HCT116 (cell line): ENCODE results near the gene ZNF625. TPM values are rescaled to one million over a fixed set of nuclear protein-coding genes. Genes with fewer than 3 reads are reported as not detected.

Source experiments
- ATAC-seq: fragments of 200-7000 bp; cut with Tn5 transposase; 2 replicates; pipeline ENCODE4 v1.9.1; 2020; ENCODE audit warnings: mild to moderate bottlenecking, moderate library complexity
- BruUV-seq: library from RNA; stranded (reverse); fragments of 400-500 nt; replicated peaks from 2 replicates; lab custom pipeline; 2021; lab: Mats Ljungman, UMichigan
- CTCF ChIA-PET: fragments of 300-600 bp; sonication (Branson Sonifier 250); formaldehyde crosslinking; loops from one replicate; lab custom pipeline; 2021; ENCODE audit warnings: antibody characterized with exemption; lab: Charles Lee
- POLR2A ChIA-PET: fragments of 300-600, 350-600 bp; sonication (Branson Sonifier 250); formaldehyde crosslinking; loops from one replicate; lab custom pipeline; 2021; ENCODE audit warnings: antibody characterized with exemption; lab: Charles Lee
- RAD21 ChIA-PET, 2 experiments: fragments of 300-600 bp; sonication (Branson Sonifier 250); formaldehyde crosslinking; loops; one replicate each; lab custom pipeline; 2023; ENCODE audit warnings: low total read pairs in 2 of 2; ENCODE audit not compliant: uncharacterized antibody in 2 of 2, unreplicated experiment in 2 of 2, low non-redundant PET in 1 of 2; lab: Charles Lee
- DNase-seq: peaks from one replicate; pipeline ENCODE4 v3.0.0-alpha.2; 2010; ENCODE audit warnings: low read depth, low spot score
- H2AFZ ChIP-seq: fragments of 200-600 bp; shearing (Covaris generic), sonication (generic); 2 replicates; pipeline ENCODE4 v1.6.1; 2017; ENCODE audit warnings: low read depth, mixed run types, mixed read lengths, antibody characterized with exemption, low read length; ENCODE audit not compliant: poor library complexity, severe bottlenecking
- H3K27ac ChIP-seq: 2 replicates; pipeline ENCODE4 v1.5.1; 2012; ENCODE audit warnings: low read depth, low read length
- H3K27me3 ChIP-seq: fragments of 200-600 bp; sonication (generic); 2 replicates; pipeline ENCODE4 v1.6.1; 2016; ENCODE audit warnings: mixed run types, low read length, mixed read lengths; ENCODE audit not compliant: insufficient read depth
- H3K36me3 ChIP-seq, 2 experiments: fragments of 200-500 bp in 1 of 2; fragments of 200-600 bp in 1 of 2; sonication (Bioruptor generic) in 1 of 2; sonication (generic) in 1 of 2; 2 replicates each; pipeline versions ENCODE4 v1.5.1 to v1.6.1; 2014 to 2016; ENCODE audit warnings: low read length in 2 of 2, inconsistent platforms in 1 of 2, mixed read lengths in 1 of 2, mixed run types in 1 of 2; ENCODE audit not compliant: insufficient read depth in 2 of 2, control insufficient read depth in 1 of 2
- H3K4me1 ChIP-seq, 2 experiments: fragments of 200-600 bp in 1 of 2; sonication (generic) in 1 of 2; 2 replicates each; pipeline versions ENCODE4 v1.5.1 to v1.6.1; 2012 to 2017; ENCODE audit warnings: low read length in 2 of 2, inconsistent platforms in 1 of 2, mild to moderate bottlenecking in 1 of 2, mixed read lengths in 1 of 2, mixed run types in 1 of 2, moderate library complexity in 1 of 2; ENCODE audit not compliant: insufficient read depth in 2 of 2, control insufficient read depth in 1 of 2
- H3K4me2 ChIP-seq: fragments of 200-600 bp; sonication (generic); 2 replicates; pipeline ENCODE4 v1.6.1; 2017; ENCODE audit warnings: mixed run types, low read length, mixed read lengths
- H3K4me3 ChIP-seq, 2 experiments: fragments of 200-600 bp in 1 of 2; sonication (generic) in 1 of 2; replicated peaks in 1 of 2; 2 replicates each; pipeline ENCODE4 v1.5.1; 2011 to 2016; ENCODE audit warnings: low read length in 2 of 2, control low read depth in 1 of 2, low read depth in 1 of 2, mild to moderate bottlenecking in 1 of 2, mixed read lengths in 1 of 2, mixed run types in 1 of 2
- H3K79me2 ChIP-seq: fragments of 200-600 bp; sonication (generic); 2 replicates; pipeline ENCODE4 v1.6.1; 2017; ENCODE audit warnings: mild to moderate bottlenecking, mixed run types, low read length, moderate library complexity, mixed read lengths; ENCODE audit not compliant: insufficient read depth
- H3K9ac ChIP-seq: fragments of 200-600 bp; sonication (generic); 2 replicates; pipeline ENCODE4 v1.6.1; 2016; ENCODE audit warnings: low read length, mixed read lengths
- H3K9me2 ChIP-seq: fragments of 200-600 bp; sonication (generic), shearing (Covaris generic); 2 replicates; pipeline ENCODE4 v1.6.1; 2017; ENCODE audit warnings: mixed run types, mild to moderate bottlenecking, moderate library complexity; ENCODE audit not compliant: insufficient read depth
- H3K9me3 ChIP-seq, 2 experiments: fragments of 200-500 bp in 1 of 2; fragments of 200-600 bp in 1 of 2; sonication (Bioruptor generic) in 1 of 2; sonication (generic) in 1 of 2; 2 replicates each; pipeline ENCODE4 v1.6.1; 2014 to 2017; ENCODE audit warnings: low read length in 2 of 2, mixed read lengths in 2 of 2, inconsistent platforms in 1 of 2, low read depth in 1 of 2, mild to moderate bottlenecking in 1 of 2, mixed run types in 1 of 2, moderate library complexity in 1 of 2; ENCODE audit not compliant: control insufficient read depth in 1 of 2, insufficient read depth in 1 of 2
- H4K20me1 ChIP-seq: fragments of 200-600 bp; sonication (generic), shearing (Covaris generic); 2 replicates; pipeline ENCODE4 v1.6.1; 2017; ENCODE audit warnings: mixed run types, mild to moderate bottlenecking, moderate library complexity; ENCODE audit not compliant: insufficient read depth
- CTCF ChIP-seq, 3 experiments: fragments of 200-600 bp in 1 of 3; sonication (generic) in 1 of 3; IDR thresholded peaks in 2 of 3; conservative IDR thresholded peaks in 1 of 3; 2 replicates each; pipeline ENCODE4 v1.5.1; 2012 to 2017; ENCODE audit warnings: low read depth in 2 of 3, low read length in 2 of 3, antibody characterized with exemption in 1 of 3, borderline replicate concordance in 1 of 3, control low read depth in 1 of 3, mild to moderate bottlenecking in 1 of 3, mixed read lengths in 1 of 3, mixed run types in 1 of 3, moderate library complexity in 1 of 3; ENCODE audit not compliant: insufficient read depth in 1 of 3
- EGR1 ChIP-seq: IDR thresholded peaks from 2 replicates; pipeline ENCODE4 v1.6.1; 2012; ENCODE audit warnings: low read depth
- ELF1 ChIP-seq: IDR thresholded peaks from 2 replicates; pipeline ENCODE4 v1.6.1; 2012; ENCODE audit warnings: low read depth, borderline replicate concordance
- EZH2 ChIP-seq: fragments of 200-600 bp; sonication (generic); IDR thresholded peaks from 2 replicates; pipeline ENCODE4 v1.6.1; 2017; ENCODE audit warnings: antibody characterized with exemption, mixed run types
- EZH2phosphoT487 ChIP-seq: fragments of 200-600 bp; IDR thresholded peaks from 2 replicates; pipeline ENCODE4 v1.6.1; 2018; ENCODE audit warnings: antibody characterized with exemption, borderline replicate concordance
- JUND ChIP-seq: IDR thresholded peaks from 2 replicates; pipeline ENCODE4 v1.6.1; 2012
- POLR2A ChIP-seq: IDR thresholded peaks from 2 replicates; pipeline ENCODE4 v1.7.0; 2011; ENCODE audit warnings: borderline replicate concordance; ENCODE audit not compliant: insufficient read depth, insufficient read length; ENCODE audit errors: extremely low read depth
- RAD21 ChIP-seq: IDR thresholded peaks from 2 replicates; pipeline ENCODE4 v1.6.1; 2012; ENCODE audit warnings: low read depth, mild to moderate bottlenecking
- REST ChIP-seq: IDR thresholded peaks from 2 replicates; pipeline ENCODE4 v1.6.1; 2012; ENCODE audit warnings: low read depth
- SIN3A ChIP-seq: IDR thresholded peaks from 2 replicates; pipeline ENCODE4 v1.6.1; 2012; ENCODE audit warnings: low read depth
- intact Hi-C: fragments of 100-400 bp; cut with micrococcal nuclease; formaldehyde crosslinking; loops from 2 replicates; pipeline ENCODE4 v1.10.0; 2022
- total RNA-seq: library from RNA; stranded (reverse); gene quantifications from one replicate; pipeline ENCODE4 v1.2.1, GENCODE V29; 2021; ENCODE audit not compliant: unreplicated experiment
- TF ChIP-seq, protein P1 (sequence below): IDR thresholded peaks from 2 replicates; pipeline ENCODE4 v1.6.1; 2011; ENCODE audit warnings: mild to moderate bottlenecking, low read length, moderate library complexity; ENCODE audit not compliant: insufficient replicate concordance; ENCODE audit errors: extremely low read depth
- TF ChIP-seq, protein P2 (sequence below): IDR thresholded peaks from 2 replicates; pipeline ENCODE4 v1.6.1; 2012

ZNF625 gene
- total RNA-seq, 1 experiment from 2014 or later = not detected

DNA sequence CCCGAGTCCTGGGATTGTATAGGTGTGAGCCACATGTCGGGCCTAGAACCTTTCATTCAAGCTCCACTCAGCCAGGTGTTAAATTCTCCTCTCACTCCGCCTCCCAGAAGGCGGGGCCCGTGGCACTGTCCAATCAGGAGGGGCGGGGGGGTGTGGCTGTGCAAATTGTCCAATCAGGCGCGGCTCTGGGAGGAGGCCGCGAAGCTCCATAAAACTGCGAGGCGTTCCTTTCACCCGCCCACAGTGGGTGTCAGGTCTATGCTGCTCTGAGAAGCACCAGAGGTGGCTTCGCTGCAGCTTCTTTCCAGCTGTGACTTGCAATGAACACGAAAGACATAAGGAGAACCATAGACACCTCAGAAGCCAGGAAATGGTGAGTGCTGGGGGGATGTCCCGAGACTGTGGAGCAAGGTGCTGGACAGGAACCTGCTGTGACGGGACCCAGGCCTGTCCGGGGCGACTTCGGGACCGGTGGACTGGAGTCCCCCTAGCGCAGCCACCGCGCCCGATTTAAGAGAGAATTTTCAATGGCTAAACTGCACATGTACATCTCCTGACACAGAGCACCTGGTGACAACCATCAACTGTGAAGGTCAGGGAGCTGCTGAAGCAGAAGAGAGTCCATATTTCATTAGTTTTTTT lies 3.4 kb upstream of the ZNF625 start:
- Histone ChIP-seq H3K79me2 (no peaks in the 10 kb centered on the region), H3K36me3 (no peaks in the 10 kb centered on the region), H3K9me3 (peaks cover 4 to 14% of the 10 kb centered on the region in 2 experiments; a peak in 2 of 4 replicates), H3K9me2 (no peaks in the 10 kb centered on the region), H2AFZ (no peak overlapping the region), H4K20me1 (no peaks in the 10 kb centered on the region), H3K9ac (no peak overlapping the region), H3K27me3 (no peaks in the 10 kb centered on the region), H3K4me2 (no peak overlapping the region), H3K4me3 (no peak overlapping the region), H3K4me1 (peaks cover 0 to 3% of the 10 kb centered on the region in 2 experiments; a peak in 1 of 4 replicates), H3K27ac (no peak overlapping the region)
- no peak for DNase-seq
- CTCF ChIA-PET = no interaction called here
- RAD21 ChIA-PET = no interaction called here
- TF ChIP-seq CTCF (IDR thresholded peaks at IDR 0.05 in 2 of 3, conservative IDR thresholded peaks at IDR 0.05 in 1 of 3; ENCODE audit: borderline replicate concordance in 1 of 3, insufficient read depth in 1 of 3, low read depth in 2 of 3, low read length in 2 of 3) = no peak
- no peak for TF ChIP-seq JUND
- TF ChIP-seq EZH2 = no peak
- no peak for TF ChIP-seq RAD21
- no peak for TF ChIP-seq SIN3A
- no peak for TF ChIP-seq EZH2phosphoT487
- TF ChIP-seq, protein P1, sequence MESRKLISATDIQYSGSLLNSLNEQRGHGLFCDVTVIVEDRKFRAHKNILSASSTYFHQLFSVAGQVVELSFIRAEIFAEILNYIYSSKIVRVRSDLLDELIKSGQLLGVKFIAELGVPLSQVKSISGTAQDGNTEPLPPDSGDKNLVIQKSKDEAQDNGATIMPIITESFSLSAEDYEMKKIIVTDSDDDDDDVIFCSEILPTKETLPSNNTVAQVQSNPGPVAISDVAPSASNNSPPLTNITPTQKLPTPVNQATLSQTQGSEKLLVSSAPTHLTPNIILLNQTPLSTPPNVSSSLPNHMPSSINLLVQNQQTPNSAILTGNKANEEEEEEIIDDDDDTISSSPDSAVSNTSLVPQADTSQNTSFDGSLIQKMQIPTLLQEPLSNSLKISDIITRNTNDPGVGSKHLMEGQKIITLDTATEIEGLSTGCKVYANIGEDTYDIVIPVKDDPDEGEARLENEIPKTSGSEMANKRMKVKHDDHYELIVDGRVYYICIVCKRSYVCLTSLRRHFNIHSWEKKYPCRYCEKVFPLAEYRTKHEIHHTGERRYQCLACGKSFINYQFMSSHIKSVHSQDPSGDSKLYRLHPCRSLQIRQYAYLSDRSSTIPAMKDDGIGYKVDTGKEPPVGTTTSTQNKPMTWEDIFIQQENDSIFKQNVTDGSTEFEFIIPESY = no peak
- no peak for TF ChIP-seq EGR1
- TF ChIP-seq, protein P2, sequence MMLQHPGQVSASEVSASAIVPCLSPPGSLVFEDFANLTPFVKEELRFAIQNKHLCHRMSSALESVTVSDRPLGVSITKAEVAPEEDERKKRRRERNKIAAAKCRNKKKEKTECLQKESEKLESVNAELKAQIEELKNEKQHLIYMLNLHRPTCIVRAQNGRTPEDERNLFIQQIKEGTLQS = no peak
- TF ChIP-seq ELF1 = no peak
- no peak for TF ChIP-seq POLR2A
- no peak for TF ChIP-seq REST
- intact Hi-C loops = loop anchor here (5.0 kb wide), 1 partner anchor 132 kb away; the partner anchor contains the start of gene ZNF44
- no TSS peak for BruUV-seq
- ATAC-seq = no peak
- POLR2A ChIA-PET = no interaction called here
